IPS-20b (cell line): ENCODE data around the gene TAS2R30.
"Not testable (repeated sequence)": the region's sequence is repeated elsewhere in the genome, so short reads cannot be mapped to it uniquely, and the experiment has no call there.

Experiments used
- H3K27ac ChIP-seq: one replicate; pipeline ENCODE4 v1.5.1; 2013; ENCODE audit warnings: low read length
- H3K27me3 ChIP-seq: 2 replicates; pipeline ENCODE4 v1.6.1; 2013; ENCODE audit warnings: mild to moderate bottlenecking, low read length, inconsistent platforms; ENCODE audit not compliant: insufficient read depth
- H3K36me3 ChIP-seq: 2 replicates; pipeline ENCODE4 v1.6.1; 2013; ENCODE audit warnings: low read depth, mild to moderate bottlenecking, inconsistent platforms, low read length, moderate library complexity; ENCODE audit not compliant: insufficient read depth
- H3K4me1 ChIP-seq: 2 replicates; pipeline ENCODE4 v1.6.1; 2013; ENCODE audit warnings: mild to moderate bottlenecking, control low read depth, inconsistent platforms, low read length, moderate library complexity; ENCODE audit not compliant: insufficient read depth
- H3K4me3 ChIP-seq: 2 replicates; pipeline ENCODE4 v1.5.1; 2013; ENCODE audit warnings: mild to moderate bottlenecking, low read length, inconsistent platforms
- H3K9ac ChIP-seq: 2 replicates; pipeline ENCODE4 v1.6.1; 2013; ENCODE audit warnings: low read depth, mild to moderate bottlenecking, inconsistent platforms, low read length, moderate library complexity
- H3K9me3 ChIP-seq: 2 replicates; pipeline ENCODE4 v1.6.1; 2013; ENCODE audit warnings: mild to moderate bottlenecking, low read depth, low read length, inconsistent platforms; ENCODE audit not compliant: insufficient read depth

Gene TAS2R30

GRCh38 chr12:11114130-11114529 lies 20.3 kb downstream of the TAS2R30 start:
- not testable (repeated sequence) for H3K4me1 ChIP-seq, H3K27ac ChIP-seq, H3K9me3 ChIP-seq, H3K9ac ChIP-seq, H3K4me3 ChIP-seq, H3K27me3 ChIP-seq, H3K36me3 ChIP-seq

GRCh38 chr12:11111213-11111612 lies 23.2 kb downstream of the TAS2R30 start:
- H3K9ac ChIP-seq, H3K27me3 ChIP-seq, H3K4me3 ChIP-seq, H3K27ac ChIP-seq, H3K36me3 ChIP-seq, H3K4me1 ChIP-seq, H3K9me3 ChIP-seq: not testable (repeated sequence)

GRCh38 chr12:11108862-11109261 lies 25.6 kb downstream of the TAS2R30 start:
- Histone ChIP-seq H3K9ac (no peak overlapping the region), H3K27me3 (no peaks in the 10 kb centered on the region), H3K4me1 (no peaks in the 10 kb centered on the region), H3K27ac (no peak overlapping the region), H3K9me3 (peaks cover 6% of the 10 kb centered on the region; the same call in 1 of the 2 replicates), H3K36me3 (peaks cover 13% of the 10 kb centered on the region), H3K4me3 (no peak overlapping the region)

GRCh38 chr12:11107719-11108118 lies 26.7 kb downstream of the TAS2R30 start:
- Histone ChIP-seq H3K4me3 (no peak overlapping the region), H3K27ac (no peak overlapping the region), H3K9ac (no peak overlapping the region), H3K27me3 (no peaks in the 10 kb centered on the region), H3K36me3 (peaks cover 16% of the 10 kb centered on the region), H3K9me3 (peaks cover 6% of the 10 kb centered on the region; the same call in 1 of the 2 replicates), H3K4me1 (no peaks in the 10 kb centered on the region)

GRCh38 chr12:11106288-11106687 lies 28.2 kb downstream of the TAS2R30 start:
- Histone ChIP-seq H3K4me1 (no peaks in the 10 kb centered on the region), H3K36me3 (peaks cover 16% of the 10 kb centered on the region), H3K9me3 (no peaks in the 10 kb centered on the region)

GRCh38 chr12:11105546-11105945 lies 28.9 kb downstream of the TAS2R30 start:
- Histone ChIP-seq H3K4me1 (no peaks in the 10 kb centered on the region), H3K27me3 (no peaks in the 10 kb centered on the region), H3K36me3 (peaks cover 16% of the 10 kb centered on the region), H3K4me3 (no peak overlapping the region), H3K27ac (no peak overlapping the region), H3K9me3 (no peaks in the 10 kb centered on the region), H3K9ac (no peak overlapping the region)

More at GRCh38 chr12:11106288-11106687, 28.2 kb downstream of the TAS2R30 start:
- Histone ChIP-seq H3K27me3 (no peaks in the 10 kb centered on the region), H3K27ac (no peak overlapping the region), H3K4me3 (no peak overlapping the region), H3K9ac (no peak overlapping the region)

GRCh38 chr12:11094910-11095309 lies 39.5 kb downstream of the TAS2R30 start:
- H3K9me3 ChIP-seq, H3K4me3 ChIP-seq, H3K36me3 ChIP-seq, H3K27ac ChIP-seq, H3K4me1 ChIP-seq, H3K27me3 ChIP-seq, H3K9ac ChIP-seq: not testable (repeated sequence)

GRCh38 chr12:11092128-11092527 lies 42.3 kb downstream of the TAS2R30 start, which contains the start of gene TAS2R43:
TAS2R43 (minus strand) TSS chr12:11092313; CDS start chr12:11092229, 84 bp downstream.
- Histone ChIP-seq H3K27ac (no peak within 1 kb of the TSS), H3K36me3 (no peaks in the 10 kb centered on the region), H3K4me1 (no peaks in the 10 kb centered on the region), H3K4me3 (no peak within 1 kb of the TSS), H3K9ac (no peak within 1 kb of the TSS), H3K27me3 (no peaks in the 10 kb centered on the region), H3K9me3 (no peaks in the 10 kb centered on the region)

- Histone ChIP-seq H3K27me3 (no peaks in the 10 kb centered on the region), H3K27ac (no peak overlapping the region), H3K9ac (no peak overlapping the region), H3K4me1 (no peaks in the 10 kb centered on the region), H3K36me3 (0 out of 2 replicates have a peak, but pooled peaks cover 2% of the 10 kb centered on the region), H3K4me3 (no peak overlapping the region), H3K9me3 (peaks cover 1% of the 10 kb centered on the region; the same call in 1 of the 2 replicates)
Observed at GRCh38 chr12:11089246-11089645, 45.2 kb downstream of the TAS2R30 start.

- H3K4me3 ChIP-seq: no peak overlapping the region
- H3K9me3 ChIP-seq: peaks cover 21% of the 10 kb centered on the region
- 0 out of 2 replicates have a peak, but pooled peaks cover 7% of the 10 kb centered on the region for H3K36me3 ChIP-seq
- no peaks in the 10 kb centered on the region for H3K27me3 ChIP-seq
- H3K4me1 ChIP-seq: no peaks in the 10 kb centered on the region
- no peak overlapping the region for H3K9ac ChIP-seq
- H3K27ac ChIP-seq: no peak overlapping the region
Observed at GRCh38 chr12:11085419-11085818, 49.0 kb downstream of the TAS2R30 start.
